Frontal cortex (tissue), 4 donors: ENCODE measurements around the gene RPH3AL. TPM values are rescaled to one million over a fixed set of nuclear protein-coding genes. Genes with fewer than 3 reads are reported as not detected.
"Not testable (repeated sequence)": the region's sequence is repeated elsewhere in the genome, so short reads cannot be mapped to it uniquely, and the experiment has no call there.

Experiments used
- DNase-seq, 2 donors: peaks; one replicate each; pipeline ENCODE4 v3.0.0; 2012; ENCODE audit warnings: low spot score in 2 of 2
- FAIRE-seq: peaks from 2 replicates; lab custom pipeline; 2012; peaks lifted over from hg19 to GRCh38; lab: Jason Lieb, UNC
- total RNA-seq: library from RNA; depleted of rRNA; stranded (reverse); fragments of >200 nt; gene quantifications from one replicate; pipeline ENCODE4 v1.2.3, GENCODE V29; 2014
- donor health status: control.
- donor health status: control.
- donor health status: control.

Gene RPH3AL
- total RNA-seq, 1 donor from 2014 or later: 3.3 TPM

DNA sequence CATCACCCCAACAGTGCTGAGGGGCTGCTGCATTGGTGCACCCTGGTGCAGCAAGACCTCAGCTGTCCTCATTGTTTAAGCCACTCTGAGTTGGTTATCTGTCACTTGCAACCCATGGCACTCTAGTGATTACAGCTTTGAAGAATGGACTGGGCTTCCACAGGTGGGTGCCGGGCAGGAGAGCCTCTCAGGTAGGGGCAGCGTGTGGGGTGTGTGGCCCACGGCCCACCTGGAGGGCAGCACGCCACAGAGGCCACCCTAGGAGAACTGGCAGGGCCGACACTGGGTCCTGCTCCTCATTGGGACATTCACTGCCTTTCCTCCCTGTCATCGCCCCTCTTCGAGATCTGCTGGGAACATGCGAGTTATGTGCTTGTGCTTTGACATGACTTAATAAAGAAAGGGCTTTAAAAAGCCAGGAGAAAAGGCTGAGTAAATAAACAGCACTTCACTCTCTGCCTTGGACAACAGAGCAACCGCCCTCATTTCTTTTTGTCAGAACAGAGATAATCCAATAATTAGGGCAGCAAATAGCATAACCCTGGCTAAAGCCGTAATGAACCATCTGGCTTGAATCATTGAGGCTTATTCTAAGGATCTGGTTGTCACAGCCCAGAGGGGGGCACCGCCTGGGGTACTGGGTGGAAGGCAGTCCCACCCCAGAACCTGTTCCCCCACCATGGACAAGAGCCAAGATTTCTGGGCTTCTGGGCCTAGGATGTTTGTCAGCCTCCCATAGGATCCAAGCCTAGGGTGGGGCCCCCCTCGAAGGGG is 174.1 kb downstream of the RPH3AL start:
- no peak for DNase-seq
- no peak for FAIRE-seq

DNA sequence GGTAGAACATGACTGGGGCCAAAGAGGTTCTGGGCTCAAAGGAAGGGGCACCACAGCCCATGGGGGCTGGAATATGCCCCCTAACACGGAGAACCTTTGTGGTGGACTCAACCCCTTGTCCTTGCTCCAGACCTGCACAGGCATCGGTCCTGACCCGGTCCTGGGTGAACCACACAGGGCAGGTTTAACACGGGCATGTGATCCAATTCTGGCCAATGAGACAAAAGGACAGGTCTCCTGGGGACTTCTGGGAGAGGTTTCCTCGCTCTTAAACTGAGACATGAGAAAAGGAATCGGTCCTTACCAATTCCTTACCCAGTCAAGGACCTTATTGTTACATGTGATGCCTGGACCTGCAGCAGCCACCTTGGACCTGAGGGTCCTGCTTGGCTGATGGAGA is 174.8 kb downstream of the RPH3AL start:
- DNase-seq (no peak), FAIRE-seq (no peak)

DNA sequence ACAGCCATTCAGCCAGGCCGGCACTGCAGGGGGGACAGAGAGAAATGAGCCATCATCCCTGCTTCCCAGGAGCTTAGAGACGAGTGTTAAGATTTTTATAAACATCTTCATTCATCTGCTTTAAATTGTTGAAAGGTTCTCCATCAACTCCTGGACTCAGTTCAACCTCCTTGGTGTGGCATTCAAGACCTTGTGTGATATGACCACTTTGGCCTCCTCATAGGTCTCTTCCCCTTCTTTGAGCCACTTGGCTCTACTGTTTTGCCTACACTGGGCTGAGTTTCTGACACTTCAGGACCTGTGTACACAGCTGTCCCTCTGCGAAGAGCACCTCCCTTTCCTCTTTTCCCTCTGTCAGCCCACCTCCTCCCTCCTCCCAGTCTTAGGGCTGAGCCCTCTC is 175.5 kb downstream of the RPH3AL start:
- no peak for DNase-seq
- no peak for FAIRE-seq

DNA sequence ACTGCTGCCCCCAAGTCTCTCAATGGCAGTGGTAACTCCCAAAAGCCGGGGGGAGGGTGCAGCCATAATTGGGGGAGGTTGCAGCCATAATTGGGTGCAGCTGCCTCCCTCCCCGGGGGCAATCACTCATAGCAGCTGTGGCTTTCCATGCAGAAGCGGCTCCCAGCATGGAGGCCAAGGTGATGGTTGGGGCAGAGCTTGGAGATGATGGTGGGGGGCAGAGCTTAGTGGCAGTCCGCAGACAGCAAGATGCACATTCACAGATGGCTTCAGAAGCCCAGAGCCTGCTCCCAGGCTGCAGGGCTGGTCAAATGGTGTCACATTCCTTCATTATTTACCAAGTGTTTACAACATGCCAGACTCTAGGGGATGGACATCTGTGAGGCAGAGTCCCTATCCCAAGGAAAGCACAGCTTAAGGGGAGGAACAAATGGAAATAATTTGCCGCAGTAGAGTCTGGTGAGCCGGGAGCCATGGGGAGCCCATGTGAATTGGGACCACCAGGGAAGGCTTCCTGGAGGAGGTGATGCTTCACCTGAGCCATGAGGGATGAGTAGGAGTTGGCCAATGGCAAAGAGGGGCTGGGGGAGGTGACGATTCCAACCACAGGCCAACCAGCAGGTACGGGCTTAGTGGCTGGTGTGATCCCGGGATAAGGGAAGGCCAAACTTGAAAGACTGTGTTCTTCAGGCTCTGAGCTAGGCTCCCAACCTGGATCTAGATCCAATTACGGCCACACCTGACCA is 179.3 kb downstream of the RPH3AL start:
- FAIRE-seq (no peak), DNase-seq (no peak)

DNA sequence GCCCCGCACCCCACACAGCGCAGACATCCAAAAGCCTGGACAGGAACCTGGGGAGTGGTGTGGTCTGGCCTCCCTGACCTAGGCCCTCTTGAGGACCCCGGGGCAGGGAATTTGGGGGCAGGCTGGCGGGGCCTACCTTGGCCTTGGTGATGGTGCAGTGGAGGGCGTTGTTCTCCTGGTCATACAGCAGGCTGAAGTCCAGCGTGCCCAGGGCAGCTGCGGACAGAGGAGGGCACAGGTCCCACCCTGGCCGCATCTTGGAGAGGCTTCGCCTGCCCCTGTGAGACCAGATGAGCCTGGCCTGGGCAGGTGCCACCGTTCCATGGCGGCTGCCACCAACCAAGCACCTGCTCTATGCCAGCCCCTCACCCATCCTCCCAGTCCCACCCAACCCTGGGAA is 180.2 kb downstream of the RPH3AL start:
- FAIRE-seq (no peak), DNase-seq (no peak)

DNA sequence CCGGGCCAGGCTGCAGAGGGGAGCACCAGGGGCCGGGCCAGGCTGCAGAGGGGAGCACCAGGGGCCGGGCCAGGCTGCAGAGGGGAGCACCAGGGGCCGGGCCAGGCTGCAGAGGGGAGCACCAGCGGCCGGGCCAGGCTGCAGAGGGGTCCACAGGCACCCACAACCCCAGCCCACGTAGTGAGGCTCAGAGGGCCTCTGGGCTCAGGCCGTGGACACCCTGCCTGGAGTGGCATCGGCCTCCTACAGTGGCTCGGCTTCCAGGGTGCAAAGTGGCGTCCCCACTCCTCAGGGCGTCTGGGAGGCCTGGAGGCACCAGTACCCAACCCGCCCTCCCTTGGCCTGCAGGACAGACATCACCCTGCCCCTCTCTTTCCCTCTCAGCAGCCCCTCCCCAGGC is 180.7 kb downstream of the RPH3AL start:
- FAIRE-seq (no peak), DNase-seq (no peak)

DNA sequence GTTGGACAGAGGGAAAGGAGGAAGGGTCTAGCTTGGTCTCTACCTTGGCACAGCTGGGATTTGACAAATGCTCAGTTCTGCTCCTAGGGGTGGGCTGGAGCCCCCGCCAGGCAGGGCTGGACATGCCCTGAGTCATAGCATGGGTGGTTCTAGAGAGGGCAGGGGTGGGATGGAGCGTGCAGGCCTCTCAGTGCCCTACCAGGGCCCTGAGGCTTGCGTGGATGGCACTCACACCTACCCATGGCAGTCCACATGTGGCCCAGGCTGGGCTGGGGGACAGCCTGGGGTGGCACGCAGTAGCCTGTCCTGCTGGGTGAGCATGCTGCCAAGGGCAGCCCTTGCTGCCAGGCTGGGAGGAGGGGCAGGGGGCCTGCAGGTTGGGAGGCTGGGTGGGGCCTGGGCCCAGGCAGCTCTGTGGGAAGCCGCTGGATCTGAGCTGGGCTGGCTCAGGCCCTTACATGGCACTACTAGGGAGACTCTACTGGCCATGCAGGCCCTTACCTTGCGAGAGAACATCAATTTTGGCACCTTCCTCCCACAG is 182.4 kb downstream of the RPH3AL start:
- no peak for FAIRE-seq
- no peak for DNase-seq

DNA sequence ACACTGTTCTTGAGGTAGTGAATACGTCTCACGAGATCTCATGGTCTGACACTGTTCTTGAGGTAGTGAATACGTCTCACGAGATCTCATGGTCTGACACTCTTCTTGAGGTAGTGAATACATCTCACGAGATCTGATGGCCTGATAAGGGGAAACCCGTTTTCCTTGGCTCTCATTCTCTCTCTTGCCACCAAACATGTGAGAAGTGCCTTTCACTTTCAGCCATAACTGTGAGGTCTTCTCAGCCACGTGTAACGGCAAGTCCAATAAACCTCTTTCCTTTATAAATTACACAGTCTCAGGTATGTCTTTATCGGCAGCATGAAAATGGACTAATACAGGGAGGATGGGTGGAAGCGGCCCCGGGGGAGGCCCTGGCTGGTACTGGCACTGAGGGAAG is 184.0 kb downstream of the RPH3AL start:
- FAIRE-seq, DNase-seq: not testable (repeated sequence)

DNA sequence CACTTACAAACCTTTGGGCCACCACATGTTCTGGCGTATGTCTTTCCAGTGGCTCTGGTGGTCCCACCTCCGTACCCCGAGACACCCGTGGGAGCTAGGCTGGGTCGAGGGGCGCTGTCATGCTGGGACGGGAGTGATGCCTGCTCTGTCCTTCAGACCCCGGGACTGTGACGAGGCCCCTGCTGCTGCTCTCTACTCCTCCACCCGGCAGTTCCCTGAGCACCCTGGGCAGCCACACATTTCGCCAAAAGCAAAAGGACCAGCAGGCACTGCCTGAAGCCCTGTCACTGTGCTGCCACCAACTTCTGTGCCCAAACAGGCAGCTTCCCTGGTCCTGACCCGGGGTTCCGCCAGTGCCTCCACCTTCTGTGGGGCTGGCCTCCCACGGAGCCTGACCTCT is 186.7 kb downstream of the RPH3AL start:
- FAIRE-seq (no peak), DNase-seq (no peak)

DNA sequence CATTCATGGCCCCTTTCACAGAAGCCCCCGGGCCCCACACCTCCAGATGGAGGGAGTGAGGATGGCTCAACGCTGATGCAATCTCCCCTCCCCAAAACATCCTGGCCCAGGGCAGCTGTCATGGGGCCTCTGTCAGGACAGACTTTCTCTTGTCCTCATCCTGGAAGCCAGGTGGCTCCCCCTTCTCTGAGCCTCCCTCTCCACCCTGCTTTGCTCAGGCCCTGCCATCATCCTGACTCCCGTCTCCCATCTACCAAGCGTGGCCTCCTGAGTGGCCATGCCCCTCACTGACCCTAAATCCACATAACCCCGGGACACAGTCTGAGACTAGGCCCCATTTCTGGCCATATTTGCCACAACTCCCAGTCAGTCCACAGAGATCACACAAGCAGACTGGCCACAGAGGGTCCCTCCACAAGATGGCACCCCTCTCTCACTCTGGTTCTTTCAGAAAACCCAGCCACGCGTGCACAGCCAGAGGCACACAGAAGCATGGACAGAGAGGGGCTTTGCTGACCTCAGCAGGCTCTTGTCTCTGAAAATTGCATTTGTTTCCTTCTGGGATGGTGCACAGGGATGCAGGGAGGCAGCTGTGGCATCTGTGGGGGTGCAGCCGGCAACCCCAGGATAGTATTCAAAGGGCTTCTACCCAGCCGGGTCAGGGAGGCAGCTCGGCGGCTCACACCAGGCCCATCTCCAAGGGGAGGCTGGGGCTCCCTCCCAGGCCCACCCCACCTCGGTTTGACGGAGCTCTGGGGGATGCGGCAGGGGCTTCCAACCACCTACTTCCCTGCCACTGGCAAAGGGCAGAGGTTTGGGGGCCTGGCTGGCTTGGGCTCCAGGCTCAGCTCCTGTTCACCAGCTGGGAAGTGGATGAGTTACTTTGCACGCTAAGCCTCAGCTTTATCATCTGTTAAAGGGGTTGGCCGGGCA is 188.0 kb downstream of the RPH3AL start:
- peak; percentile 67 to 88 for DNase-seq
- no peak for FAIRE-seq

DNA sequence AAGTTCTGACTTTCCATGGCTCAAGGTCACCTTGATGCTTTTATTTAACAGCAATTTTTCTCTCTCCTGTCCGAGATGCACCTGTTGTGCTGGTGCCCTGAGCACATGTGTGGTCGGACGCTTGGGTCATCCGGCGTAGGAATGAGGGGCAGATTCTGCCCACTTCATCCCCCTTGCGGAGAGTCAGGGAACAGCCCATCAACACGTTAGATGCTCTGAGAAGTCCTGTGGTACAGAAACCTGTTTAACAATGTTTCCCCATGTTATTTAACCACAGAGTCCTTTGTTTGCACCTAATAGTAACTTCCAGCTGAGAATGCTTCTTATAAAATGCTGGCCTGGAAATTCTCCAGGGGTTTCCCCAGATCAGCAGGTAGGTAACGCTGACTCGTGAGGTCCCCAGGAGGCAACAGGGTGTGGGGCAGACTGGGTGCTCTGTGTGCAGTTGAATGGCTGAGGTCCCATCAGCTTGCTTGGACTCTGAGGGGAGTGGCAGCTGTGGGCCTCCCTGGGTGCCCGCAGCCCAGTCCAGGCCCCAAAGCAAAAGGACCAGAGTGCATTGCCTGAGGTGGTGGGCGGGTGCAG is 189.0 kb downstream of the RPH3AL start:
- no peak for DNase-seq
- no peak for FAIRE-seq

DNA sequence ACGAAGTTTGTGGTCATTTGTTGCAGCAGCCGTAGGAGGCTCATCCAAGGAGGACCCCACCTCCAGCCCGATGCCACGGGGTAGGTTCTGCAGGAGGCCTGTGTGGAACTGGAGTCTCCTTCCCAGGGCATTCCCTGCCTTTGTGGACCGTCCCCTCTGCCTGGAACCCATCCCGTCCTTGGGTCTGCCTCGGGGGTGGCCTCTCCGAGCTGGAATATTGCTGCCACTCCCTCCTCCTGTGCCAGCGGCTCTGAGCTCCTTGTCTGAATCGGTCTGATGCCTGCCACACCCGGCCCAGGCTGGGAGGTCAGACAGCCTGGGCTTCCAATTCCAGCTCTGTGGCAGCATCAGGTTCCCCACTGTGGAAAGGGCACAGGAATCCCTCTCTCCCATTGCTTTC is 189.9 kb downstream of the RPH3AL start:
- DNase-seq: no peak

More for the DNA sequence above, 189.9 kb downstream of the RPH3AL start:
- no peak for FAIRE-seq

Other genes with a start within 250 kb of the RPH3AL start
- gene SCGB1C2, start 215.2 kb downstream of the RPH3AL start, total RNA-seq: not detected
- 35.1 TPM for gene DOC2B, start 171.2 kb downstream of the RPH3AL start, total RNA-seq
- gene RFLNB, start 93.1 kb upstream of the RPH3AL start, total RNA-seq: 34.6 TPM